Natural killer cell (primary cell): ENCODE results near the gene KIF6. TPM values are rescaled to one million over a fixed set of nuclear protein-coding genes. Genes with fewer than 3 reads are reported as not detected.

Experiments
- ATAC-seq, 3 donors: fragments of 150-1000 bp in 2 of 3; fragments of 200-7000 bp in 1 of 3; cut with Tn5 transposase; 1 replicate in 1 of 3; 2 replicates in 2 of 3; pipeline ENCODE4 v1.10.0; 2021; ENCODE audit warnings: mild to moderate bottlenecking in 2 of 3, moderate library complexity in 2 of 3
- DNase-seq, 2 donors: peaks; one replicate each; pipeline versions ENCODE4 v3.0.0 to v3.0.0-alpha.2; 2013 to 2021; ENCODE audit warnings: mixed read lengths in 1 of 2
- H3K27ac ChIP-seq: one replicate; pipeline ENCODE4 v1.5.1; 2013; ENCODE audit warnings: mild to moderate bottlenecking, low read length
- H3K27me3 ChIP-seq: one replicate; pipeline ENCODE4 v1.6.1; 2013; ENCODE audit warnings: low read length; ENCODE audit not compliant: control insufficient read depth, insufficient read depth
- H3K36me3 ChIP-seq: one replicate; pipeline ENCODE4 v1.6.1; 2013; ENCODE audit warnings: low read length; ENCODE audit not compliant: control insufficient read depth, insufficient read depth
- H3K4me1 ChIP-seq: one replicate; pipeline ENCODE4 v1.6.1; 2013; ENCODE audit warnings: low read length; ENCODE audit not compliant: control insufficient read depth, insufficient read depth
- H3K4me3 ChIP-seq: one replicate; pipeline ENCODE4 v1.5.1; 2013; ENCODE audit warnings: low read length
- H3K9me3 ChIP-seq: one replicate; pipeline ENCODE4 v1.6.1; 2013; ENCODE audit warnings: low read length; ENCODE audit not compliant: control insufficient read depth, insufficient read depth
- H3K27ac Mint-ChIP-seq, 2 donors: one replicate each; pipeline ENCODE4 v1.8.0; 2022; ENCODE audit warnings: mild to moderate bottlenecking in 2 of 2, mixed read lengths in 2 of 2, moderate library complexity in 1 of 2
- H3K27me3 Mint-ChIP-seq, 2 donors: one replicate each; pipeline ENCODE4 v1.8.0; 2022; ENCODE audit warnings: low read depth in 2 of 2, mixed read lengths in 2 of 2
- H3K36me3 Mint-ChIP-seq: one replicate; pipeline ENCODE4 v1.8.0; 2022; ENCODE audit warnings: mixed read lengths
- H3K4me1 Mint-ChIP-seq, 2 donors: one replicate each; pipeline ENCODE4 v1.8.0; 2022; ENCODE audit warnings: mixed read lengths in 2 of 2
- H3K4me3 Mint-ChIP-seq: one replicate; pipeline ENCODE4 v1.8.0; 2022; ENCODE audit warnings: mild to moderate bottlenecking, moderate library complexity, mixed read lengths
- H3K9me3 Mint-ChIP-seq, 2 donors: one replicate each; pipeline ENCODE4 v1.8.0; 2022; ENCODE audit warnings: mixed read lengths in 2 of 2
- WGBS: methylation state at CpG from one replicate; pipeline ENCODE4 v1.1.7; 2013; ENCODE audit warnings: missing lambda C conversion rate; ENCODE audit not compliant: insufficient coverage; 5-methylcytosine and 5-hydroxymethylcytosine counted together
- intact Hi-C: fragments of 100-400 bp; cut with micrococcal nuclease; formaldehyde crosslinking; loops from one replicate; pipeline ENCODE4 v1.14.2; 2022
- total RNA-seq, 4 donors: library from RNA; stranded (reverse); fragments of 120-200 nt in 1 of 4; gene quantifications; one replicate each; pipeline versions ENCODE4 v1.2.3 to v1.2.4, GENCODE V29; 2013 to 2022
- TF ChIP-seq, protein P1 (sequence below): fragments of 200-600 bp; IDR thresholded peaks from one replicate; pipeline ENCODE4 v1.8.0; 2022; ENCODE audit warnings: antibody characterized with exemption

The KIF6 gene
- total RNA-seq, 3 donors from 2014 or later (not counting 1 experiment from before 2014, with no cell fraction given) = not detected

- Mint-ChIP-seq H3K36me3 (peaks cover 19% of the 10 kb centered on the region), H3K9me3 (peaks cover 13 to 21% of the 10 kb centered on the region in 2 donors), H3K4me3 (no peak overlapping the region), H3K4me1 (peaks cover 0 to 4% of the 10 kb centered on the region in 2 donors), H3K27ac (no peak overlapping the region), H3K27me3 (peaks cover 27 to 33% of the 10 kb centered on the region in 2 donors)
- Histone ChIP-seq H3K27ac (no peak overlapping the region), H3K36me3 (no peaks in the 10 kb centered on the region), H3K9me3 (no peaks in the 10 kb centered on the region), H3K27me3 (no peaks in the 10 kb centered on the region), H3K4me1 (no peaks in the 10 kb centered on the region), H3K4me3 (no peak overlapping the region)
- ATAC-seq (no peak), DNase-seq (no peak)
- TF ChIP-seq, protein P1, sequence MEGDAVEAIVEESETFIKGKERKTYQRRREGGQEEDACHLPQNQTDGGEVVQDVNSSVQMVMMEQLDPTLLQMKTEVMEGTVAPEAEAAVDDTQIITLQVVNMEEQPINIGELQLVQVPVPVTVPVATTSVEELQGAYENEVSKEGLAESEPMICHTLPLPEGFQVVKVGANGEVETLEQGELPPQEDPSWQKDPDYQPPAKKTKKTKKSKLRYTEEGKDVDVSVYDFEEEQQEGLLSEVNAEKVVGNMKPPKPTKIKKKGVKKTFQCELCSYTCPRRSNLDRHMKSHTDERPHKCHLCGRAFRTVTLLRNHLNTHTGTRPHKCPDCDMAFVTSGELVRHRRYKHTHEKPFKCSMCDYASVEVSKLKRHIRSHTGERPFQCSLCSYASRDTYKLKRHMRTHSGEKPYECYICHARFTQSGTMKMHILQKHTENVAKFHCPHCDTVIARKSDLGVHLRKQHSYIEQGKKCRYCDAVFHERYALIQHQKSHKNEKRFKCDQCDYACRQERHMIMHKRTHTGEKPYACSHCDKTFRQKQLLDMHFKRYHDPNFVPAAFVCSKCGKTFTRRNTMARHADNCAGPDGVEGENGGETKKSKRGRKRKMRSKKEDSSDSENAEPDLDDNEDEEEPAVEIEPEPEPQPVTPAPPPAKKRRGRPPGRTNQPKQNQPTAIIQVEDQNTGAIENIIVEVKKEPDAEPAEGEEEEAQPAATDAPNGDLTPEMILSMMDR = no peak
- intact Hi-C loops = no loop called here
- WGBS = 91% methylated on average over 1 of the region's 2 CpGs
Measured at GRCh38 chr6:39498096-39498495, 227.1 kb downstream of the KIF6 start.

GRCh38 chr6:39496915-39497314 lies 228.3 kb downstream of the KIF6 start:
- H3K36me3 ChIP-seq = no peaks in the 10 kb centered on the region
- no peaks in the 10 kb centered on the region for H3K27me3 ChIP-seq
- no peak overlapping the region for H3K27ac ChIP-seq
- Mint-ChIP-seq H3K4me1 (peaks cover 0 to 4% of the 10 kb centered on the region in 2 donors), H3K4me3 (no peak overlapping the region), H3K27me3 (peaks cover 27 to 31% of the 10 kb centered on the region in 2 donors), H3K27ac (no peak overlapping the region), H3K36me3 (peaks cover 8% of the 10 kb centered on the region), H3K9me3 (peaks cover 11 to 18% of the 10 kb centered on the region in 2 donors)
- WGBS = 79% methylated on average over 6 of the region's 6 CpGs
- intact Hi-C loops = no loop called here
- TF ChIP-seq, protein P1 = no peak
- no peak for DNase-seq
- ATAC-seq = no peak
- no peaks in the 10 kb centered on the region for H3K9me3 ChIP-seq
- no peaks in the 10 kb centered on the region for H3K4me1 ChIP-seq
- no peak overlapping the region for H3K4me3 ChIP-seq

DNA sequence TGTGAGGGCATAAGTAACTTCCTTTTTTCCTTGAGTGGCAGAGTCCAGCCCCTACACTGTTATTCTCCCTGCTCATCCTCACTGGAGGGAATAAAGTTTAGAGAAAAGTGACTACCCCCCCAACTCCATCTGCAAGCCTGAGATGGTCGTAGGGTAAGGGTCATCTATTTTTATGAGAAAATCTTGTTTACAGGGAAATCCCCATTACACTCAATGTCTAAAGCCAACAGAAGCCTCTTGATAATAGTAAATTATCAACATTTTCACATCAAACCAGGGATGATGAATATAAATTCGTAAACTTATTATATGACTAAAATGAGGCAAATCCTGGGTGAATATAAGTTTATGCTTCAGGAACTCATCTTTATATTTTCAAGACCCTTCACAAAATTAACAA lies 228.8 kb downstream of the KIF6 start:
- no peaks in the 10 kb centered on the region for H3K27me3 ChIP-seq
- no peak overlapping the region for H3K27ac Mint-ChIP-seq
- H3K4me1 Mint-ChIP-seq = peaks cover 0 to 4% of the 10 kb centered on the region in 2 donors
- no peaks in the 10 kb centered on the region for H3K36me3 ChIP-seq
- no peak overlapping the region for H3K4me3 ChIP-seq
- peaks cover 5% of the 10 kb centered on the region for H3K36me3 Mint-ChIP-seq
- intact Hi-C loops = no loop called here
- peaks cover 10 to 14% of the 10 kb centered on the region in 2 donors for H3K9me3 Mint-ChIP-seq
- no peaks in the 10 kb centered on the region for H3K9me3 ChIP-seq
- TF ChIP-seq, protein P1 = no peak
- H3K27ac ChIP-seq = no peak overlapping the region
- H3K27me3 Mint-ChIP-seq = peaks cover 26 to 35% of the 10 kb centered on the region in 2 donors
- ATAC-seq (no peak), DNase-seq (no peak)
- WGBS = no CpG with 5 or more reads among the region's 2 CpGs
- H3K4me3 Mint-ChIP-seq = no peak overlapping the region
- H3K4me1 ChIP-seq = no peaks in the 10 kb centered on the region

- no peaks in the 10 kb centered on the region for H3K36me3 Mint-ChIP-seq
- peaks cover 0 to 4% of the 10 kb centered on the region in 2 donors for H3K4me1 Mint-ChIP-seq
- H3K36me3 ChIP-seq = no peaks in the 10 kb centered on the region
- H3K27ac Mint-ChIP-seq = no peak overlapping the region
- H3K27ac ChIP-seq = no peak overlapping the region
- 86% methylated on average over 2 of the region's 3 CpGs for WGBS
- no peak for DNase-seq
- intact Hi-C loops = no loop called here
- H3K9me3 Mint-ChIP-seq = peaks cover 6 to 7% of the 10 kb centered on the region in 2 donors
- H3K4me3 ChIP-seq = no peak overlapping the region
- TF ChIP-seq, protein P1 = no peak
- no peaks in the 10 kb centered on the region for H3K27me3 ChIP-seq
- H3K27me3 Mint-ChIP-seq = peaks cover 23 to 36% of the 10 kb centered on the region in 2 donors
- no peak overlapping the region for H3K4me3 Mint-ChIP-seq
- no peak for ATAC-seq
- no peaks in the 10 kb centered on the region for H3K4me1 ChIP-seq
- no peaks in the 10 kb centered on the region for H3K9me3 ChIP-seq
Measured at GRCh38 chr6:39495640-39496039, 229.6 kb downstream of the KIF6 start.
